Sigmoid colon (tissue), 7 donors: ENCODE data around the gene IL1RAPL1. TPM values are rescaled to one million over a fixed set of nuclear protein-coding genes. Genes with fewer than 3 reads are reported as not detected.

Experiments
- DNase-seq: peaks from one replicate; pipeline ENCODE4 v3.0.0-alpha.2; 2019
- H3K27ac ChIP-seq, 4 donors: fragments of 200-600 bp; sonication (generic); one replicate each; pipeline ENCODE4 v1.5.1; 2016 to 2019; ENCODE audit warnings: mild to moderate bottlenecking in 1 of 4
- H3K27me3 ChIP-seq, 3 donors: fragments of 200-600 bp; sonication (generic); one replicate each; pipeline ENCODE4 v1.5.1; 2019; ENCODE audit warnings: mild to moderate bottlenecking in 1 of 3
- H3K36me3 ChIP-seq, 4 donors: fragments of 200-600 bp; sonication (generic); one replicate each; pipeline ENCODE4 v1.5.1; 2016 to 2019
- H3K4me1 ChIP-seq, 4 donors: fragments of 200-600 bp; sonication (generic); one replicate each; pipeline ENCODE4 v1.5.1; 2017 to 2019
- H3K4me3 ChIP-seq, 4 donors: fragments of 200-600 bp; sonication (generic); one replicate each; pipeline ENCODE4 v1.5.1; 2017 to 2019; ENCODE audit warnings: mild to moderate bottlenecking in 2 of 4, moderate library complexity in 1 of 4
- H3K9me3 ChIP-seq, 4 donors: fragments of 200-600 bp in 3 of 4; sonication (generic) in 3 of 4; one replicate each; pipeline versions ENCODE4 v1.5.1 to v1.6.1; 2013 to 2019
- EP300 ChIP-seq, 4 donors: sonication (generic); formaldehyde crosslinking; IDR thresholded peaks; one replicate each; pipeline ENCODE4 v1.6.1; 2017; ENCODE audit warnings: antibody characterized with exemption in 4 of 4
- POLR2A ChIP-seq, 2 donors: fragments of 450-650 bp; IDR thresholded peaks; one replicate each; pipeline ENCODE4 v1.6.1; 2016; ENCODE audit warnings: antibody characterized with exemption in 2 of 2, mild to moderate bottlenecking in 2 of 2, moderate library complexity in 2 of 2
- POLR2AphosphoS5 ChIP-seq, 4 donors: sonication (generic); formaldehyde crosslinking; IDR thresholded peaks; one replicate each; pipeline ENCODE4 v1.6.1; 2017; ENCODE audit warnings: antibody characterized with exemption in 4 of 4
- WGBS, 2 donors: extraction: QIAGEN DNeasy Blood & Tissue Kit; methylation state at CpG; one replicate each; pipeline ENCODE4 v1.1.7; 2013; 5-methylcytosine and 5-hydroxymethylcytosine counted together
- intact Hi-C: fragments of 100-400 bp; cut with DNase I; formaldehyde crosslinking; loops from one replicate; pipeline ENCODE4 v1.15.1; 2023
- polyA plus RNA-seq, 3 donors: library from polyadenylated mRNA; stranded (reverse); fragments of 200-250 nt; gene quantifications; one replicate each; pipeline ENCODE4 v1.2.3, GENCODE V29; 2013
- total RNA-seq, 4 donors: library from RNA; depleted of rRNA; stranded (reverse); fragments of >200 nt; gene quantifications; one replicate each; pipeline ENCODE4 v1.1.0, GENCODE V29; 2016
- TF ChIP-seq, protein P1 (sequence below), 4 experiments: fragments of 450-650 bp in 3 of 4; fragments of 200-600 bp in 1 of 4; IDR thresholded peaks; one replicate each; pipeline ENCODE4 v1.5.1; 2016 to 2019; ENCODE audit warnings: antibody characterized with exemption in 4 of 4, mild to moderate bottlenecking in 3 of 4, moderate library complexity in 2 of 4
- donor health status: healthy with polysubstance abuse.
- donor health status: Bipolar disorder and iron deficiency.
- donor health status: healthy.

The IL1RAPL1 gene
- total and polyA plus RNA-seq, 7 donors = 0.07 to 2.5 (median 1.2) TPM; not detected in 2

- intact Hi-C loops = no loop called here
- no peak for DNase-seq
- TF ChIP-seq POLR2AphosphoS5 (IDR thresholded peaks at IDR 0.05) (no peak), POLR2A (IDR thresholded peaks at IDR 0.05) (no peak), EP300 (IDR thresholded peaks at IDR 0.05) (no peak)
- TF ChIP-seq, protein P1, sequence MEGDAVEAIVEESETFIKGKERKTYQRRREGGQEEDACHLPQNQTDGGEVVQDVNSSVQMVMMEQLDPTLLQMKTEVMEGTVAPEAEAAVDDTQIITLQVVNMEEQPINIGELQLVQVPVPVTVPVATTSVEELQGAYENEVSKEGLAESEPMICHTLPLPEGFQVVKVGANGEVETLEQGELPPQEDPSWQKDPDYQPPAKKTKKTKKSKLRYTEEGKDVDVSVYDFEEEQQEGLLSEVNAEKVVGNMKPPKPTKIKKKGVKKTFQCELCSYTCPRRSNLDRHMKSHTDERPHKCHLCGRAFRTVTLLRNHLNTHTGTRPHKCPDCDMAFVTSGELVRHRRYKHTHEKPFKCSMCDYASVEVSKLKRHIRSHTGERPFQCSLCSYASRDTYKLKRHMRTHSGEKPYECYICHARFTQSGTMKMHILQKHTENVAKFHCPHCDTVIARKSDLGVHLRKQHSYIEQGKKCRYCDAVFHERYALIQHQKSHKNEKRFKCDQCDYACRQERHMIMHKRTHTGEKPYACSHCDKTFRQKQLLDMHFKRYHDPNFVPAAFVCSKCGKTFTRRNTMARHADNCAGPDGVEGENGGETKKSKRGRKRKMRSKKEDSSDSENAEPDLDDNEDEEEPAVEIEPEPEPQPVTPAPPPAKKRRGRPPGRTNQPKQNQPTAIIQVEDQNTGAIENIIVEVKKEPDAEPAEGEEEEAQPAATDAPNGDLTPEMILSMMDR (IDR thresholded peaks at IDR 0.05) = no peak
- no peaks in the 10 kb centered on the region for H3K9me3 ChIP-seq
- H3K27me3 ChIP-seq = no peaks in the 10 kb centered on the region
- WGBS, 2 donors = 32 to 57% methylated on average over 1 of the region's 1 CpG
- no peaks in the 10 kb centered on the region for H3K36me3 ChIP-seq
- H3K4me1 ChIP-seq = peaks cover 0 to 4% (median 0%) of the 10 kb centered on the region in 4 donors
- H3K4me3 ChIP-seq = no peak overlapping the region
- H3K27ac ChIP-seq = no peak overlapping the region
These were observed 26.3 kb downstream of the IL1RAPL1 start for GRCh38 chrX:28613558-28613957.

DNA sequence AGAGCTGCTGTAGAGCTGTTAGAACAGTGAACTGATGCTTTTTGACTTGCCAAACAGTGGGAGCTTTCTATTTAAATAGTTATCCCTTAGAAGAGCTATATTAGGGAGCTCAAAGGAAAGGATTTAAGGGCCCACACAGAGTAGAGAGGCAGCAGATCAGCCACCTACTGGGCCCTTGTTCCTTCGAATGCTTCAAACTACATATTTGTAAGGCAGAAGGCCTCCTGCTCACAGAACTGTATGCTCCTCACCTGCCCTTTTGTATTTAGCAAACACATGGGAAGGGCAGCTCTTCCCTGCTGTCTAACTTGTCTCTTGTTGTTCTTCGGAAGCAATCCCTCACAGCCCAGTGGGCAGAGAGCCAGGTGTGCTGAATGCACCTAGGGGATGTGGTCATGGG lies 38.0 kb downstream of the IL1RAPL1 start:
- no peak overlapping the region for H3K27ac ChIP-seq
- no peak overlapping the region for H3K4me3 ChIP-seq
- H3K36me3 ChIP-seq = no peaks in the 10 kb centered on the region
- intact Hi-C loops = no loop called here
- TF ChIP-seq, protein P1 (IDR thresholded peaks at IDR 0.05) = no peak
- TF ChIP-seq POLR2AphosphoS5 (IDR thresholded peaks at IDR 0.05) = no peak
- no peak for TF ChIP-seq POLR2A (IDR thresholded peaks at IDR 0.05)
- no peak for TF ChIP-seq EP300 (IDR thresholded peaks at IDR 0.05)
- no peak for DNase-seq
- H3K9me3 ChIP-seq = no peaks in the 10 kb centered on the region
- H3K27me3 ChIP-seq = no peaks in the 10 kb centered on the region
- no peaks in the 10 kb centered on the region for H3K4me1 ChIP-seq
- WGBS, 2 donors = 78 to 89% methylated on average over 2 of the region's 2 CpGs

- no peaks in the 10 kb centered on the region for H3K9me3 ChIP-seq
- 83 to 92% methylated on average over 2 of the region's 2 CpGs for WGBS, 2 donors
- no peak overlapping the region for H3K27ac ChIP-seq
- no peak for DNase-seq
- no peaks in the 10 kb centered on the region for H3K36me3 ChIP-seq
- H3K27me3 ChIP-seq = no peaks in the 10 kb centered on the region
- no peak overlapping the region for H3K4me3 ChIP-seq
- TF ChIP-seq POLR2A (IDR thresholded peaks at IDR 0.05) (no peak), EP300 (IDR thresholded peaks at IDR 0.05) (no peak), POLR2AphosphoS5 (IDR thresholded peaks at IDR 0.05) (no peak)
- TF ChIP-seq, protein P1 (IDR thresholded peaks at IDR 0.05) = no peak
- intact Hi-C loops = no loop called here
- H3K4me1 ChIP-seq = no peaks in the 10 kb centered on the region
These were observed 39.3 kb downstream of the IL1RAPL1 start for GRCh38 chrX:28626515-28626914.

- no peak for DNase-seq
- TF ChIP-seq, protein P1 (IDR thresholded peaks at IDR 0.05) = no peak
- no peak for TF ChIP-seq POLR2AphosphoS5 (IDR thresholded peaks at IDR 0.05)
- no peak for TF ChIP-seq POLR2A (IDR thresholded peaks at IDR 0.05)
- TF ChIP-seq EP300 (IDR thresholded peaks at IDR 0.05) = no peak
- Histone ChIP-seq H3K27me3 (no peaks in the 10 kb centered on the region), H3K9me3 (no peaks in the 10 kb centered on the region), H3K27ac (no peak overlapping the region), H3K4me1 (no peaks in the 10 kb centered on the region), H3K36me3 (no peaks in the 10 kb centered on the region), H3K4me3 (no peak overlapping the region)
- intact Hi-C loops = no loop called here
These were observed 40.9 kb downstream of the IL1RAPL1 start for GRCh38 chrX:28628120-28628519.

DNA sequence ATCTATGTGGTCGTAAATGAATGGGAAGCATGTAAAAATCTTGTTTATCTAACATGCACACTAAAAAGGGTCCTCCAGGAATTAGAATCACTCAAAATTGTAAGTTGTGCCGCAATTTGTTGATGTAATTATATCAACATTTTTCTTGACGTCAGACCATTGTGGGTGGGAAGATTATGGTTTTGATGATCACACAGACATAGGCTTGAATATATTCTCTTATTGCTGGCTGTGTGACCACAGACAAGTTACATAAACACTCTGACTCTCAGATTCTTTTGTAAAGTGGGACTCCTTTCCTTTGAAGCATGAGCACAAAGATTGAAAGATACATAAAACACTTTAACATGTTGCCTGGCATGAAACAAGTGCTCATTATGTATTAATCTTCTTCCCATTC lies 51.5 kb downstream of the IL1RAPL1 start:
- no peak for DNase-seq
- no peak overlapping the region for H3K27ac ChIP-seq
- H3K36me3 ChIP-seq = no peaks in the 10 kb centered on the region
- WGBS, 2 donors = 87 to 88% methylated on average over 3 of the region's 3 CpGs
- TF ChIP-seq POLR2AphosphoS5 (IDR thresholded peaks at IDR 0.05) = no peak
- TF ChIP-seq POLR2A (IDR thresholded peaks at IDR 0.05) = no peak
- TF ChIP-seq, protein P1 (IDR thresholded peaks at IDR 0.05) = no peak
- no peak for TF ChIP-seq EP300 (IDR thresholded peaks at IDR 0.05)
- no peak overlapping the region for H3K4me3 ChIP-seq
- no peaks in the 10 kb centered on the region for H3K9me3 ChIP-seq
- intact Hi-C loops = no loop called here
- no peaks in the 10 kb centered on the region for H3K4me1 ChIP-seq
- H3K27me3 ChIP-seq = no peaks in the 10 kb centered on the region
